Measurements from ENCODE around the gene SMG7.

- TF ChIP-seq CTCF (conservative IDR thresholded peaks at IDR 0.05; ENCODE audit: low read length) (no peak), EZH2phosphoT487 (IDR thresholded peaks at IDR 0.05; ENCODE audit: borderline replicate concordance, low read depth, low read length) (no peak)
Measured at GRCh38 chr1:183585038-183585437, 112.7 kb downstream of the SMG7 start.
